Skin of body (tissue), 2 donors: ENCODE results near the gene TOMM40. TPM values are rescaled to one million over a fixed set of nuclear protein-coding genes. Genes with fewer than 3 reads are reported as not detected.
"Not testable (repeated sequence)": the region's sequence is repeated elsewhere in the genome, so short reads cannot be mapped to it uniquely, and the experiment has no call there.

Experiments
- DNase-seq: peaks from one replicate; lab custom pipeline; 2025; lab: John Stamatoyannopoulos, UW
- total RNA-seq: library from RNA; depleted of rRNA; stranded (reverse); fragments of >200 nt; gene quantifications from one replicate; pipeline ENCODE4 v1.2.3, GENCODE V29; 2014

The TOMM40 gene
- total RNA-seq, 1 donor from 2014 or later, result 16.1 TPM

DNA sequence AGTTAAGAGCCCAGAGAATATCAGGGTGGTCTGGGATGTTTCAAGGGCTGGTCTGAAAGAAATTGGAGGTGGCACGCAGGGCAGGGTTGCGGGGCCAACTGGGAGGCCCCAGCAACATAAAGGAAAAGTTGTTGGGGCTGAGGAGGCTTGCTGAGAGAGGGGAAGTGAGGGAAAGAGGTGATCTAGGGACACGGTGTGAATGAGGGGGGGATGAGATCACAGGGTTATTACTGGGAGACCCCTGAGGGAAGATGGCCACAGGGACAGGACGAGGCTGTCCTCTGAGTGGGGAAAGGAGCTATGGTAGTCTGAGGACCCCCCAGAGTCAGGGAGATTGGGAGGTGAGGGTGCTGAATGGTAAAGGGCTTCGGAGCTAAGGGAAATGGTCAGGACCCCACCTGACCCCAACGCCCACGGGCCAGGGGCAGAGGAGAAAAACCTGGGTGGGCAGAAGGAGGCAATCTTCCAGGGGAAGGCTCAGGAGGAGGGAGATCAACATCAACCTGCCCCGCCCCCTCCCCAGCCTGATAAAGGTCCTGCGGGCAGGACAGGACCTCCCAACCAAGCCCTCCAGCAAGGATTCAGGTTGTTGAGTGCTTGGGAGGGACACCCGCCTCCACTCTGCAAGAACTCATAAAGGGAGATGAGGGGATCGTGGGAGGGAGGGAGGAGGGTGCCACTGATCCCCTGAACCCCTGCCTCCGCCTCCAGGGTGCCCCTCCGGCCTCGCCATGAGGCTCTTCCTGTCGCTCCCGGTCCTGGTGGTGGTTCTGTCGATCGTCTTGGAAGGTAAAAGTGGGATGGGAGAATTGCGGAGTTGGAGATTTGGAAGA is 35.4 kb downstream of the TOMM40 start:
- DNase-seq, result not testable (repeated sequence)

DNA sequence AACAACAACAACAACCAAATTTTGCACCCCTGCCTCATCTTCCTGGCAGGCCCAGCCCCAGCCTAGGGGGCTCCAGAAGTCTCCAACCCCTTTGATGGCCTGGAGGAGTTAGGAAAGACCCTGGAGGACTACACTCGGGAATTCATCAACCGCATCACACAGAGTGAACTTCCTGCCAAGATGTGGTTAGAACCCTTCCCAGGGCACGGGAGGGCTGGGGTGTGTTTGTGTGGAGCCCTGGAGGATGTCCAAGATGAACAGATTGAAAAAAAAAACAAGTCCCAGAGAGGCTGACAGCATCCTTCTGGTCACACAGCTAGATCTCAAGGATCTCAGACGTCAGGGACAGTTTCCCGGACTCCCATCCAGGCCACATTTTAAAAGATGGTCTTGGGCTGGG is 36.7 kb downstream of the TOMM40 start:
- DNase-seq, result no peak

DNA sequence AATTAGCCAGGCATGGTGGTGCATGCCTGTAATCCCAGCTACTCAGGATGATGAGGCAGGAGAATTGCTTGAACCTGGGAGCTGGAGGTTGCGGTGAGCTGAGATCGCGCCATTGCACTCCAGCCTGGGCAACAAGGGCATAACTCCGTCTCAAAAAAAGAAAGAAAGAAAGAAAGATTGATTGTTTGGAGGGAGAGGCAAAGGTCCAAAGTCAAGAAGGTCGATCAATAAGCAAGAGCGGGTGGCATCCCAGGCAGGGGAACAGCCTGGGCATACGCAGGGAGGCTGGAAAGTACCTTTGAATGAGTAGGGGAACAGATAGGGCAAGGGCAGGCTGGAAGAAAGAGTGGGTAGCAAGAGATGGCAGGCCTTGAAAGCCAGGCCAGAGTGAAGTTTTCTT is 39.0 kb downstream of the TOMM40 start:
- DNase-seq, result no peak

DNA sequence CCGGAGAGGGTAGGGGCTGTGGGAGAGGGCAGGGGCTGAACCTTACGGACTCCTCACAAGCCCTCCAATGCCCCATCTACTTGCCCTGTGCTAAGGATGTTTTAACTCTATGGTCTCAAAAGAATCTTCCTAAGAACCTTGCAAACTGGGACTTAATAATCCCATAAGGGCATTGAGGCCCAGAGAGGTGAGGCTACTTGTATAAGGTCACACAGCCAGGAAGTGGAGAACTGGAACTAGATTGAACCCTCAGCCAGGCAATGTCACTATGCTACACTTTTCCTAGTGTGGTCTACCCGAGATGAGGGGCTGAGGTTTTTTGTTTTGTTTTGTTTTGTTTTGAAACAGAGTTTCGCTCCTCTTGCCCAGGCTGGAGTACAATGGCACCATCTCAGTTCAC is 40.5 kb downstream of the TOMM40 start:
- DNase-seq, result no peak

DNA sequence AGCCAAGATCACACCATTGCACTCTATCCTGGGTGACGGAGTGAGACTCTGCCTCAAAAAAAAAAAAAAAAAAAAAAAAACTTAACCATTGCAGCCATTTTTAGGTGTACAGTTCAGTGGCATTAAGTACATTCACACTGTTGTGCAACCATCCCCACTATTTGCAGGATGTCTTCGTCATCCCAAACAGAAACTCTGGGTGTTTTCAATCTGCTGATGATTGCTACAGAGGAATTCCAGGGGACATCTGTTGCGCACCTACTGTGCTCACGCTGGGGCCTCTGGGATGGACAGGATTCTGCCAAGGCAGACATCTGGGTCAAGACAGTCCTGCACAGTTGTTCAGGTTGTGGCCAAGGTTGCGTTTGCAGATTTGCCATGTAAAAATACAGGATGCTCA is 48.6 kb downstream of the TOMM40 start:
- DNase-seq, result no peak

DNA sequence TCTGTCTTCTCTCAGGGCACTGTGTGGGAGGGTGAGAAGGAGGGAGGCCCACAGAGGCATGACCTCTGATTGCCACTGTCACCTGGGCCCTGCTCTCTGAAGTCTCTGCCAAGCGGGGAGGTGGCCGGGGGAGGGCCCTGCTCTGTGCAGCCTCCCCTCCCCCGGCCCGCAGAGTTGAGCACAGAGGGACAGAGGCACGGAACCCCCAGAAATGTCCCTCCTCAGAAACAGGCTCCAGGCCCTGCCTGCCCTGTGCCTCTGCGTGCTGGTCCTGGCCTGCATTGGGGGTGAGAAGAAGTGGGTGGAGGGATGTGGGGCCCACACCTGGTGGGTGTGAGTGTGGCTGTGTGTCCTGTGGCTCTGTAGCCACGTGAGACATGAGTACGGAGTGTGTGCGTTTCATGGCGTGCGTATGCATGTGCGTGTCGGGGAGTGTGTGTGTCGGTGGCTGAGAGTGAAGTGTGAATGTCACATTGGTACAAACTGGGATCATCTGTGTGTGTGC is 51.1 kb downstream of the TOMM40 start, which contains the start of gene APOC4:
APOC4 (plus strand) TSS at position 171 of the 505 bp plus-strand sequence; CDS start at position 212, 41 bp downstream.
- DNase-seq, result no peak

DNA sequence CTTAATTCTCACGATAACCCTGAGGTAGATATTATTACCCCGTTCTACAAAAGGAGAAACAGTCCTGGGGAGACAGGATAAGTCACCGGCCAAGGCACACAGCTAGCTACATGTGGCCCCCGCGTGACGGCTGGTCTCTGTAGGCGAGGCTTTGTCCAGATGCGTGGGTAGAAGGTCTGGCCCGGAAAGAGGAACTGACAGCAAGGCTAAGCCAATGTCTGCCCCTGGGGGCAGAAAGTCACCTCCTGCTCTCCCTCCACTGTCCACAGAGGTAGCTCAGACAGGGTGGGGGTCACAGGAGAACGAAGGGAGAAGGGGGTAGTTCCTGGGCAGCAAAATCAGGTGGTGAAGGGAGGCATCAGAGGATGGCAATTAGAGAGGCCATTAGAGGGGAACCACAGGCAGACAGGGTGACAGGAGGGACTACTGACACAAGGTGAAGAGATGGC is 52.8 kb downstream of the TOMM40 start:
- DNase-seq, result no peak

DNA sequence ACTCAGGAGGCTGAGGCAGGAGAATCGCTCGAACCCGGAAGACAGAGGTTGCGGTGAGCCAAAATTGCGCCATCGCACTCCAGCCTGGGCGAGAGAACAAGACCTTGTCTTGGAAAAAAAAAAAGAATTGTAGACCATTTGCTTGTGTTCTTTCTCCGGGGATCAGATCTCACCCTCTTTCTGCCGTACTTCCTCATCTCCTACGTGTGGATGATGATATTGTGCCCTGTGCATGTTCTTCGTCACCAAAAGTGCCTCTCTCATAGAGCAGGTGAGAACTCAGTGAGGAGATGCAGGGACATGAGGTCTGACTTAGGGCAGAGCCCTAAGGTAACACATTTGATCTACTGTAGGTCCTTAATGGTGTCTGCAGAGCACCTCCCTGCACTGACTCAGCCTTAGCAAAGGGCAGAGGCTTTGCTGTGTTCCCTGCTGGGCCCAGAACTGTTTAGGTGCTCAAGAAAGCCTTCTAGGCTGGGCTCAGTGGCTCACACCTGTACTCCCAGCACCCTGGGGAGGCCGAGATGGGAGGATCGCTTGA is 56.1 kb downstream of the TOMM40 start:
- no peak for DNase-seq

DNA sequence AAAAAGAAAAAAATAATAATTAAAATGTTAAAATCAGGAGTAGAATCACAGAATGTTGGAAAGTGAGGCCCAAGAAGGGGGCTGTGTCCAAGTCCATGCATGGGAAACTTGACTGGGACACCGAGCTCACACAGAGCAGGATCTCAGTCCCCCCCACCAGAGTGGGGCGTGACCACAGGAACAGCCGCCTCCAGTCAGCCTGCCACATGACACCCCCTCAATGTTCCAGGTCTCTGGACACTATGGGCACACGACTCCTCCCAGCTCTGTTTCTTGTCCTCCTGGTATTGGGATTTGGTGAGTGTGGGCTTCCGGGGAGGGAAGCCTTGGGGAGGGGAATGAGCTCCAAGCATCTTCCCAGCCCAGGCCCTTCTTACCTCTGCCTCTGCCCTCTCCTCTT is 57.2 kb downstream of the TOMM40 start:
- no peak for DNase-seq

DNA sequence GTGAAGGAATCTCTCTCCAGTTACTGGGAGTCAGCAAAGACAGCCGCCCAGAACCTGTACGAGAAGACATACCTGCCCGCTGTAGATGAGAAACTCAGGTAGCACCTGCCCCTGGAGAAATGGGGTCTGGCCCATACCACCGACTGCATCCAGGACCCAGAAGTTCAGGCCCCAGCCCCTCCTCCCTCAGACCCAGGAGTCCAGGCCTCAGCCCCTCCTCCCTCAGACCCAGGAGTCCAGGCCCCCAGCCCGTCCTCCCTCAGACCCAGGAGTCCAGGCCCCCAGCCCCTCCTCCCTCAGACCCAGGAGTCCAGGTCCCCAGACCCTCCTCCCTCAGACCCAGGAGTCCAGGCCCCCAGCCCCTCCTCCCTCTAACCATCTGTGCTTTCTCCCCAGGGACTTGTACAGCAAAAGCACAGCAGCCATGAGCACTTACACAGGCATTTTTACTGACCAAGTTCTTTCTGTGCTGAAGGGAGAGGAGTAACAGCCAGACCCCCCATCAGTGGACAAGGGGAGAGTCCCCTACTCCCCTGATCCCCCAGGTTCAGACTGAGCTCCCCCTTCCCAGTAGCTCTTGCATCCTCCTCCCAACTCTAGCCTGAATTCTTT is 57.8 kb downstream of the TOMM40 start:
- DNase-seq, result no peak

DNA sequence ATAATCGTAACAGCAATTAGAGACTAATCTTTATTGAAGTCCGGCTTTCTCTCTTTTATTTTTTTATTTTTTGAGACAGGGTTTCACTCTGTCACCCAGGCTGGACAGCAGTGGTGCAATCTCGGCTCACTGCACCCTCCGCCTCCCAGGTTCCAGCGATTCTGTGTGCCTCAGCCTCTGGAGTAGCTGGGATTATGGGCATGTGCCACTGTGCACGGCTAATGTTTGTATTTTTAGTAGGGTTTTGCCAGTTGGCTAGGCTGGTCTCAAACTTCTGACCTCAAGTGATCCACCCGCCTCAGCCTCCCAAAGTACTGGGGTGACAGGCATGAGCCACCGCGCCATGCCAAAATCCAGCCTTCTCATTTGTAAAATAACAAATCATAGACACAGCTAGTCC is 58.5 kb downstream of the TOMM40 start:
- no peak for DNase-seq

DNA sequence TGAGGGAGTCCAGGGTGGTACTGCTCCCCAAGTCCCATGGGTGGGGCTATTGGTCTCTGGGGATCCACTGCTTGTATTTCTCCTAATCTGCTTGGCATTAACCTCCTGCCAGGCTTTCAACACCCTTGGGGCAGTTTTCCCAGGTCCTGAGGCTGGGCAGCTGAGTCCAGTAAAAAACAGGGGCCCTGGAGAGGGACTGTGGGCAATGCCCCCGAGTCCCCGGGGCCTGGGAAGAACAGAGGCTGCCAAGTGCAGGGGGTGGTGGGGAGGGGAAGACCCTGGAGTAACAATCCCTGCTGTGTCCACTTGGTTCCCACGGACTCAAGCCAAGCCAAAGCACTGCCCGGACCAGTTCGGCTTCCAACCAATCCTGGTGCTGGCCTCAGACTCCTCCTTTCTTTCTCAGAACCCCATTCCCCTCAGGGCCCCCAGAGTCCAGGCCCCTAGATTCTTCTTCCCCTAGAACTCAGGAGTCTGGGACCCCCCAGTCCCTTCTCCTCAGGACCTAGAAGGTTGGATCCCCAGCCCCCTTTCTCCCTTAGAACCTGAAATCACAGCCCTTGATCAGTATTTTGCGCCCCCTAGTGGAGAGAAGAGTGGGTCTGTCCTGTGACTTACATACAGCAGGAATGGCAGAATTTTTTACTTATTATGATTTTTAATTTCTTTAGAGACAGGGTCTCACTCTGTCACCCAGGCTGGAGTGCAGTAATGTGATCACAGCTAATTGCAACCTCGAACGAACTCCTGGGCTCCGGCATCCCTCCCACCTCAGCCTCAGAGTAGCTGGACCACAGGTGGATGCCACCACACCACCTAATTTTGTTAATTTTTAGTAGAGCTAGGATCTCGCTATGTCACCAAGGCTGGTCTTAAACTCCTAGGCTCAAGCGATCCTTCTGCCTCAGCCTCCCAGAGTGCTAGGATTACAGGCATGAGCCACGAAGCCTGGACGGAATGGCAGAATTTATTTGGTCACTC is 60.4 kb downstream of the TOMM40 start:
- DNase-seq, result peak; percentile 46

Other genes starting within 250 kb of the TOMM40 start
- 18.8 TPM for gene PVR, start 247.3 kb upstream of the TOMM40 start, total RNA-seq
- gene CEACAM19, start 219.8 kb upstream of the TOMM40 start, total RNA-seq, result 3.4 TPM
- gene CEACAM16, start 192.1 kb upstream of the TOMM40 start, total RNA-seq, result not detected
- gene BCL3, start 142.5 kb upstream of the TOMM40 start, total RNA-seq, result 4.6 TPM
- 12.5 TPM for gene CBLC, start 113.4 kb upstream of the TOMM40 start, total RNA-seq
- 50.4 TPM for gene BCAM, start 82.2 kb upstream of the TOMM40 start, total RNA-seq
- 34.0 TPM for gene NECTIN2, start 45.0 kb upstream of the TOMM40 start, total RNA-seq
- gene APOE, start 14.5 kb downstream of the TOMM40 start, total RNA-seq, result 313 TPM
- 44.6 TPM for gene APOC1, start 23.4 kb downstream of the TOMM40 start, total RNA-seq
- gene APOC4, start 51.0 kb downstream of the TOMM40 start, total RNA-seq, result not detected
- gene APOC2, start 54.8 kb downstream of the TOMM40 start, total RNA-seq, result 0.69 TPM
- 36.7 TPM for gene CLPTM1, start 64.1 kb downstream of the TOMM40 start, total RNA-seq
- gene RELB, start 110.2 kb downstream of the TOMM40 start, total RNA-seq, result 7.1 TPM
- 20.3 TPM for gene CLASRP, start 147.8 kb downstream of the TOMM40 start, total RNA-seq
- 0.39 TPM for gene ZNF296, start 185.2 kb downstream of the TOMM40 start, total RNA-seq
- 10.0 TPM for gene GEMIN7, start 188.0 kb downstream of the TOMM40 start, total RNA-seq
- gene PPP1R37, start 201.9 kb downstream of the TOMM40 start, total RNA-seq, result 15.7 TPM